ENCODE data around the gene RAB36. TPM values are rescaled to one million over a fixed set of nuclear protein-coding genes. Genes with fewer than 3 reads are reported as not detected.

Gene RAB36
- total RNA-seq, 4 donors from 2014 or later: 1.2 to 3.6 (median 1.8) TPM

- intact Hi-C loops (cut with DNase I; ENCODE audit: low total_unique reads): no loop called here
- DNase-seq (ENCODE audit: low spot score in 2 of 2): no peak
- TF ChIP-seq POLR2A (IDR thresholded peaks at IDR 0.05): no peak
- TF ChIP-seq, protein P1, sequence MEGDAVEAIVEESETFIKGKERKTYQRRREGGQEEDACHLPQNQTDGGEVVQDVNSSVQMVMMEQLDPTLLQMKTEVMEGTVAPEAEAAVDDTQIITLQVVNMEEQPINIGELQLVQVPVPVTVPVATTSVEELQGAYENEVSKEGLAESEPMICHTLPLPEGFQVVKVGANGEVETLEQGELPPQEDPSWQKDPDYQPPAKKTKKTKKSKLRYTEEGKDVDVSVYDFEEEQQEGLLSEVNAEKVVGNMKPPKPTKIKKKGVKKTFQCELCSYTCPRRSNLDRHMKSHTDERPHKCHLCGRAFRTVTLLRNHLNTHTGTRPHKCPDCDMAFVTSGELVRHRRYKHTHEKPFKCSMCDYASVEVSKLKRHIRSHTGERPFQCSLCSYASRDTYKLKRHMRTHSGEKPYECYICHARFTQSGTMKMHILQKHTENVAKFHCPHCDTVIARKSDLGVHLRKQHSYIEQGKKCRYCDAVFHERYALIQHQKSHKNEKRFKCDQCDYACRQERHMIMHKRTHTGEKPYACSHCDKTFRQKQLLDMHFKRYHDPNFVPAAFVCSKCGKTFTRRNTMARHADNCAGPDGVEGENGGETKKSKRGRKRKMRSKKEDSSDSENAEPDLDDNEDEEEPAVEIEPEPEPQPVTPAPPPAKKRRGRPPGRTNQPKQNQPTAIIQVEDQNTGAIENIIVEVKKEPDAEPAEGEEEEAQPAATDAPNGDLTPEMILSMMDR (IDR thresholded peaks at IDR 0.05): no peak
- WGBS, 2 donors: 80 to 90% methylated on average over 8 to 9 of the region's 9 CpGs
- no peak overlapping the region for H3K4me3 ChIP-seq (ENCODE audit: low read depth, poor library complexity, severe bottlenecking)
Measured at GRCh38 chr22:23142546-23143105, 2.7 kb upstream of the RAB36 start.

- WGBS, 2 donors: 97 to 100% methylated on average over 1 of the region's 1 CpG
- TF ChIP-seq, protein P1 (IDR thresholded peaks at IDR 0.05): no peak
- TF ChIP-seq POLR2A (IDR thresholded peaks at IDR 0.05): no peak
- H3K4me3 ChIP-seq (ENCODE audit: low read depth, poor library complexity, severe bottlenecking): no peak overlapping the region
- DNase-seq (ENCODE audit: low spot score in 2 of 2): no peak
- intact Hi-C loops (cut with DNase I; ENCODE audit: low total_unique reads): no loop called here
Measured at GRCh38 chr22:23143119-23143518, 2.2 kb upstream of the RAB36 start.

DNA sequence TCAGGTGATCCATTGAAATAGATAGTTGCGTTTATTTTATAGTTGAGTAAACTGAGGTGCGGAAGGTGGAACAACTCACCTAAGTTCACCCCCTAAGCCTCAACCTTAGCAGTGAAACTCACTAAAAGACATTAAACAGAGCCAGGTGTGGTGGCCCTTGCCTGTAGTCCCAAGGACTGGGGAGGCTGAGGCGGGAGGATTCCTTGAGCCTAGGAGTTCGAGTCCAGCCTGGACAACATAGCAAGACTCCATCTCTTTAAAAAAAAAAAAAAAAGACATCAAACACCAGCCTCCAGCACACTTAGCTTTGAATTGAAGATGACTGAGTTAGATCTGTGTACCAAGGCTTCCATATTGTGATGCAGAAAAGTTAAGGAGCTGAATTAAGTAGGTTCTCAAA, 845 bp upstream of the RAB36 start:
- WGBS, 2 donors: 96 to 99% methylated on average over 4 of the region's 4 CpGs
- no peak overlapping the region for H3K4me3 ChIP-seq (ENCODE audit: low read depth, poor library complexity, severe bottlenecking)
- DNase-seq (ENCODE audit: low spot score in 2 of 2): no peak
- intact Hi-C loops (cut with DNase I; ENCODE audit: low total_unique reads): no loop called here
- TF ChIP-seq, protein P1 (IDR thresholded peaks at IDR 0.05): no peak
- no peak for TF ChIP-seq POLR2A (IDR thresholded peaks at IDR 0.05)

DNA sequence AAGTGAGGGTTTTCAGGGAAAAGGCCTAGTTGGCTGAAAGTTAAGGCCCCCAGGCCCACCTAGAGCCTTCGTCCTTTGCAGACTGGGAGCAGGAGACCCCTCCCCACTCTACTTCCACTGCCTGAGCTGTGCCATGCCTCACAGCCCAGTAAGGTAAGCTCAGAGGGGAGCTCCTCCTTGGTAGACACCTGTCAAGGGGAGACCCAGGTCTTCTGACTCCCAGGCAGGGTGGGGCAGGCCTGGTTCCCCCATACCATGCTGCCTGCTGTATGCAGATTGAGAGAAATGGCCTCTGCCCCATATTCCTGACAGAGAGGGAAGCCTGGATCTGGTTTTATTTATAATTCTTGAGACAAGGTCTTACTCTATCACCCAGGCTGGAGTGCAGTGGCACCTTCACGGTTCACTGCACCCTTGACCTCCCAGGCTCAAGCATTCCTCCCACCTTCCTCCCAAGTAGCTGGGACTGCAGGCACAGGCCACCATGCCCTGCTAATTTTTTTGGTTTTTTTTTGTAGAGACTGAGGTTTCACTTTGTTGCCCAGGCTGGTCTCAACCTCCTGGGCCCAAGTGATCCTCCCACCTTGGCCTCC, 697 bp downstream of the RAB36 start:
- no peak for DNase-seq (ENCODE audit: low spot score in 2 of 2)
- TF ChIP-seq, protein P1 (IDR thresholded peaks at IDR 0.05): no peak
- TF ChIP-seq POLR2A (IDR thresholded peaks at IDR 0.05): no peak
- WGBS, 2 donors: 64 to 67% methylated on average over 2 of the region's 2 CpGs
- intact Hi-C loops (cut with DNase I; ENCODE audit: low total_unique reads): no loop called here
- H3K4me3 ChIP-seq (ENCODE audit: low read depth, poor library complexity, severe bottlenecking): no peak overlapping the region

- DNase-seq (ENCODE audit: low spot score in 2 of 2): no peak
- intact Hi-C loops (cut with DNase I; ENCODE audit: low total_unique reads): no loop called here
- no peak for TF ChIP-seq POLR2A (IDR thresholded peaks at IDR 0.05)
- TF ChIP-seq, protein P1 (IDR thresholded peaks at IDR 0.05): no peak
- no peak overlapping the region for H3K4me3 ChIP-seq (ENCODE audit: low read depth, poor library complexity, severe bottlenecking)
- WGBS, 2 donors: 73 to 83% methylated on average over 8 of the region's 8 CpGs
Measured at GRCh38 chr22:23146478-23147205, 1.4 kb downstream of the RAB36 start.

Data from lower leg skin (tissue), 4 donors.